Hepatocyte (in vitro differentiated cells): ENCODE measurements around the gene TNIP3.

Source experiments
- EZH2 ChIP-seq: fragments of 200-600 bp; sonication (generic); IDR thresholded peaks from 2 replicates; pipeline ENCODE4 v1.6.1; 2016; ENCODE audit warnings: antibody characterized with exemption, mild to moderate bottlenecking, borderline replicate concordance
- EZH2phosphoT487 ChIP-seq: fragments of 200-600 bp; sonication (generic); IDR thresholded peaks from one replicate; pipeline ENCODE4 v1.6.1; 2018; ENCODE audit warnings: antibody characterized with exemption, mild to moderate bottlenecking, low read depth, moderate library complexity; ENCODE audit not compliant: unreplicated experiment, severe bottlenecking
- TF ChIP-seq, protein P1 (sequence below): fragments of 200-600 bp; sonication (generic); IDR thresholded peaks from 2 replicates; pipeline ENCODE4 v1.5.1; 2016; ENCODE audit warnings: antibody characterized with exemption, mild to moderate bottlenecking; ENCODE audit not compliant: poor library complexity

DNA sequence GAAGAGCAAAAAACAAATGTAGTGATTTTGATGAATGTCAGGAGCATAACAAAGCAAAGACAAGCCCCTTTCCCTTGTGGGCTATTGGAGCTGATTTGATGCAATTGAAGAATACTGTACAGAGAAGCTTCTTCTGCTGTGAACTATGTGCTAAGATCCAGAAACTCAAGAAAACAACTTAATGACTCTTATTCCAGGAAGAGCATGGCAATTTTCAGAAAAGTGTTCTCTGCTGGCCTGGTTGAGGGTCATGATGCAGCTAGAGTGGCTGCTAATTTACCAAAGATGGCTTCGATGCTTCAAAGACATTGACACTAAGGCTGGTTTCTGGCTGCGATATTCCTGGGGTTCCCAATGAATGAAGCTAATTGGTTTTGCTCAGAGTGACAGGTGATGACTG is 45.8 kb downstream of the TNIP3 start:
- TF ChIP-seq, protein P1, sequence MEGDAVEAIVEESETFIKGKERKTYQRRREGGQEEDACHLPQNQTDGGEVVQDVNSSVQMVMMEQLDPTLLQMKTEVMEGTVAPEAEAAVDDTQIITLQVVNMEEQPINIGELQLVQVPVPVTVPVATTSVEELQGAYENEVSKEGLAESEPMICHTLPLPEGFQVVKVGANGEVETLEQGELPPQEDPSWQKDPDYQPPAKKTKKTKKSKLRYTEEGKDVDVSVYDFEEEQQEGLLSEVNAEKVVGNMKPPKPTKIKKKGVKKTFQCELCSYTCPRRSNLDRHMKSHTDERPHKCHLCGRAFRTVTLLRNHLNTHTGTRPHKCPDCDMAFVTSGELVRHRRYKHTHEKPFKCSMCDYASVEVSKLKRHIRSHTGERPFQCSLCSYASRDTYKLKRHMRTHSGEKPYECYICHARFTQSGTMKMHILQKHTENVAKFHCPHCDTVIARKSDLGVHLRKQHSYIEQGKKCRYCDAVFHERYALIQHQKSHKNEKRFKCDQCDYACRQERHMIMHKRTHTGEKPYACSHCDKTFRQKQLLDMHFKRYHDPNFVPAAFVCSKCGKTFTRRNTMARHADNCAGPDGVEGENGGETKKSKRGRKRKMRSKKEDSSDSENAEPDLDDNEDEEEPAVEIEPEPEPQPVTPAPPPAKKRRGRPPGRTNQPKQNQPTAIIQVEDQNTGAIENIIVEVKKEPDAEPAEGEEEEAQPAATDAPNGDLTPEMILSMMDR = no peak
- TF ChIP-seq EZH2 (no peak), EZH2phosphoT487 (no peak)
